Activated CD4-positive, alpha-beta T cell treated with anti-CD3 and anti-CD28 coated beads for 36 hours (primary cell): ENCODE measurements around the gene CARM1. TPM values are rescaled to one million over a fixed set of nuclear protein-coding genes. Genes with fewer than 3 reads are reported as not detected.
A peak's percentile ranks its signal among the peaks of the same experiment; 100 is the strongest.
"Not testable (repeated sequence)": the region's sequence is repeated elsewhere in the genome, so short reads cannot be mapped to it uniquely, and the experiment has no call there.

ENCODE experiments used
- ATAC-seq: fragments of 200-7000 bp; cut with Tn5 transposase; one replicate; pipeline ENCODE4 v1.10.0; 2021; ENCODE audit warnings: mild to moderate bottlenecking, moderate library complexity
- CTCF ChIA-PET: fragments of 350-600 bp; sonication (Branson Sonifier 250); formaldehyde crosslinking; loops from one replicate; lab custom pipeline; 2021; ENCODE audit warnings: antibody characterized with exemption; lab: Charles Lee
- POLR2A ChIA-PET: fragments of 350-600 bp; sonication (Branson Sonifier 250); formaldehyde crosslinking; loops from one replicate; lab custom pipeline; 2021; ENCODE audit warnings: antibody characterized with exemption, inconsistent platforms; lab: Charles Lee
- DNase-seq: peaks from one replicate; pipeline ENCODE4 v3.0.0-alpha.2; 2020
- H3K27ac Mint-ChIP-seq: one replicate; pipeline ENCODE4 v1.8.0; 2021; ENCODE audit warnings: mixed read lengths
- H3K27me3 Mint-ChIP-seq: one replicate; pipeline ENCODE4 v1.8.0; 2021; ENCODE audit warnings: mixed read lengths
- H3K36me3 Mint-ChIP-seq: one replicate; pipeline ENCODE4 v1.8.0; 2021; ENCODE audit warnings: low read depth, mixed read lengths
- H3K4me1 Mint-ChIP-seq: one replicate; pipeline ENCODE4 v1.8.0; 2021; ENCODE audit warnings: mixed read lengths
- H3K4me3 Mint-ChIP-seq: one replicate; pipeline ENCODE4 v1.8.0; 2021; ENCODE audit warnings: mild to moderate bottlenecking, moderate library complexity, mixed read lengths
- H3K9me3 Mint-ChIP-seq: one replicate; pipeline ENCODE4 v1.8.0; 2021; ENCODE audit warnings: low read depth, mixed read lengths
- intact Hi-C, 2 experiments: fragments of 100-400 bp; cut with DNase I in 1 of 2; cut with micrococcal nuclease in 1 of 2; formaldehyde crosslinking; loops; one replicate each; pipeline versions ENCODE4 v1.14.2 to v1.15.1; 2022 to 2024; cut with DNase I, micrococcal nuclease
- total RNA-seq, 2 experiments: library from RNA; stranded (reverse); gene quantifications; one replicate each; pipeline ENCODE4 v1.2.3, GENCODE V29; 2021

The CARM1 gene
- total RNA-seq, 2 experiments from 2014 or later, result 82.3 to 96.8 TPM

DNA sequence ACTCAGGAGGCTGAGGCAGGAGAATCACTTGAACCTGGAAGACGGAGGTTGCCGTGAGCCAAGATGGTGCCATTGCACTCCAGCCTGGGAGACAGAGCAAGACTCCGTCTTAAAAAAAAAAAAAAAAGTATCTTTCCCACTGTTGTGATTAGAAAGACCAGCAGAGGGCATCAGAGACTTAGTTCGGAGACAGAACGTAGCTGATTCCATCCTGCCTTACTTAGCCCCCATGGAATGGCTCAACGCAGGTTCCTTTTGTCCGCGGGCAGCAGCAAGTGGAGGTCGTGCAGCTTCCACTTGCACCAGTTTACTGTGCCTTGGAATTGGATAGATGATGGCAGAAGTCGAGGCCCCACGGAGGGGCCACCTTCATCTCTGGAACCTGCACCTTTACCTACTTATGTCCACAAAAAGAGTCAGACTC, 65.3 kb downstream of the CARM1 start:
- Mint-ChIP-seq H3K27me3 (no peaks in the 10 kb centered on the region), H3K27ac (no peak overlapping the region), H3K4me3 (no peak overlapping the region), H3K4me1 (peaks cover 2% of the 10 kb centered on the region), H3K36me3 (peaks cover 5% of the 10 kb centered on the region), H3K9me3 (no peaks in the 10 kb centered on the region)
- ATAC-seq, result peak; percentile 90
- peak; percentile 49 for DNase-seq
- POLR2A ChIA-PET, result interaction anchor here (0.6 to 1.0 kb wide), 8 partner anchors 9 to 440 kb away, joined by 3 to 13 read pairs (median 4); no protein-coding TSS in a partner anchor
- intact Hi-C loops, result loop anchor here (2.0 to 5.0 kb wide), 4 partner anchors 36 to 194 kb away; no protein-coding TSS in a partner anchor
- CTCF ChIA-PET, result interaction anchor here (0.6 to 3.2 kb wide), 24 partner anchors 18 to 533 kb away, joined by 3 to 16 read pairs (median 4); partner anchors contain the start of genes CCDC159, CDC37, PRKCSH and TMEM205

DNA sequence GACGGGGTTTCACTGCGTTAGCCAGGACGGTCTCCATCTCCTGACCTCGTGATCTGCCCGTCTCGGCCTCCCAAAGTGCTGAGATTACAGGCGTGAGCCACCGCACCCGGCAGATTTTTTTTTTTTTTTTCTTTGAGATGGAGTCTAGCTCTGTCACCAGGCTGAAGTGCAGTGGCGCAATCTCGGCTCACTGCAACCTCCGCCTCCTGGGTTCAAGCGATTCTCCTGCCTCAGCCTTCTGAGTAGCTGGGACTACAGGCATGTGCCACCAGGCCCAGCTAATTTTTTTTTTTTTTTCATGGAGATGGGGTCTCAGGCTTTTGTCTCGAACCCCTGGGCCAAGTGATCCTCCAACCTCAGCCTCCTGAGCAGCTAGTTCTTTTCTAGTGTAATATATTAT, 70.3 kb downstream of the CARM1 start:
- H3K4me3 Mint-ChIP-seq, H3K36me3 Mint-ChIP-seq, H3K27me3 Mint-ChIP-seq, ATAC-seq, H3K9me3 Mint-ChIP-seq, DNase-seq, H3K27ac Mint-ChIP-seq, H3K4me1 Mint-ChIP-seq: not testable (repeated sequence)
- ChIA-PET CTCF (interaction anchor here (0.6 to 3.2 kb wide), 24 partner anchors 10 to 246 kb away, joined by 3 to 24 read pairs (median 4); partner anchors contain the start of gene LDLR), POLR2A (interaction anchor here (0.5 kb wide), 1 partner anchor 1046 kb away, joined by 3 read pairs; no protein-coding TSS in a partner anchor)
- intact Hi-C loops, result loop anchor here (1.0 to 5.0 kb wide), 4 partner anchors 22 to 263 kb away; no protein-coding TSS in a partner anchor

DNA sequence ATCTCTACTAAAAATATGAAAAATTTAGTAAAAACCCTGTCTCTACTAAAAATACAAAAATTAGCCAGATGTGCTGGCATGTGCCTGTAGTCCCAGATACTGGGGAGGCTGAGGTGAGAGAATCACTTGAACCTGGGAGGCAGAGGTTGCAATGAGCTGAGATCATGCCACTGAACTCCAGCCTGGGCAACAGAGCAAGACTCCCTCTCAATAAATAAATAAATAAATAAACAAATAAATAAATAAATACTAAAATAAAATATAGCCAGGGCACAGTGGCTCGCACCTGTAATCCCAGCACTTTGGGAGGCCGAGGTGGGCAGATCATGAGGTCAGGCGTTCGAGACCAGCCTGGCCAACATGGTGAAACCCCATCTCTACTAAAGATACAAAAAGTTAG, 72.1 kb downstream of the CARM1 start:
- ATAC-seq, H3K27ac Mint-ChIP-seq, H3K36me3 Mint-ChIP-seq, DNase-seq, H3K4me3 Mint-ChIP-seq, H3K9me3 Mint-ChIP-seq, POLR2A ChIA-PET, H3K27me3 Mint-ChIP-seq, H3K4me1 Mint-ChIP-seq: not testable (repeated sequence)
- CTCF ChIA-PET, result interaction anchor here (1.2 to 3.2 kb wide), 6 partner anchors 9 to 46 kb away, joined by 3 to 24 read pairs (median 8); no protein-coding TSS in a partner anchor
- intact Hi-C loops, result loop anchor here (2.0 to 5.0 kb wide), 2 partner anchors 69 to 93 kb away; no protein-coding TSS in a partner anchor

DNA sequence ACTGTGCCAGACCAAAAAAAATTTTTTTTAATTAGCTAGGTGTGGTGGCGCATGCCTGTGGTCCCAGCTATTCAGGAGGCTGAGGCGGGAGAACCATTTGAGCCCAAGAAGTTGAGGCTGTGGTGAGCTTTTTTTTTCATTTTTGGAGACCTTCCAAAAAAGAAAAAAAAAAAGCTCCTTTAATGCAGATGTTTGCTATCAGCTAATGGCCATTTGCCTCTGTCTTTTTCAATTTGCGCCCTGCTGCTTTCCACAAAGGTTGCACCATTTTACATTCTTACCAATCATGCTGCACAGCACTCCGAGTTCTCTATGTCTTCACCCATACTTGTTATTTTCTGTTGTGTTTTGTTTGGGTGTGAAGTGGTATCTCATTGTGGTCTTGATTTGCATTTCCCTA, 73.9 kb downstream of the CARM1 start:
- H3K4me3 Mint-ChIP-seq, result no peak overlapping the region
- peaks cover 7% of the 10 kb centered on the region for H3K4me1 Mint-ChIP-seq
- ATAC-seq (no peak), DNase-seq (no peak)
- no peaks in the 10 kb centered on the region for H3K27me3 Mint-ChIP-seq
- ChIA-PET POLR2A (no interaction called here), CTCF (interaction anchor here (0.7 to 1.1 kb wide), 4 partner anchors 15 to 111 kb away, joined by 3 to 4 read pairs (median 3); no protein-coding TSS in a partner anchor)
- H3K9me3 Mint-ChIP-seq, result no peaks in the 10 kb centered on the region
- H3K27ac Mint-ChIP-seq, result no peak overlapping the region
- intact Hi-C loops, result no loop called here
- H3K36me3 Mint-ChIP-seq, result no peaks in the 10 kb centered on the region

DNA sequence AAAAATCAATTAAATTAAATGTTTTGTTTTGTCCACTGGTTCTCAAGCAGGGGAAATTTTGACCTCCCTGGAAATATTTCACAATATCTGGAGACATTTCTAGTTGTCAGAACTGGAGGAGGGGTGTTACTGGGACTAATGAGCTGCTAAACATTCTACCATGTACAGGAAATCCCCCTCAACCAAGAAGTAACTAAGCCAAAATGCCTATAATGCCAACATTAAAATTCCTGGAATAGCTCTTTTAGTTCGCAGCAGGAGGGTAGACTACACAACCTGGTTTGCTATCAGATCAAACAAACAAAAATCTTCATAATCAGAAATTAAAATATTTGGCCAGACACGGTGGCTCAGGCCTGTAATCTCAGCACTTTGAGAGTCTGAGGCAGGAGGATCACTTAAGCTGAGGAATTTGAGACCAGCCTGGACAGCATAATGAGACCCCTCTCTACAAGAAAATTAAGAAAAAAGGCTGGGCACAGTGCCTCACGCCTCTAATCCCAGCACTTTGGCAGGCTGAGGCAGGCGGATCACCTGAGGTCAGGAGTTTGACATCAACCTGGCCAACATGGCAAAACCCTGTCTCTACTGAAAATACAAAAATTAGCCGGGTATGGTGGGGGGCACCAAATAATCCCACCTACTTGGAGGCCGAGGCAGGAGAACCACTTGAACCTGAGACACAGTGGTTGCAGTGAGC, 75.8 kb downstream of the CARM1 start:
- POLR2A ChIA-PET, result no interaction called here
- no peaks in the 10 kb centered on the region for H3K9me3 Mint-ChIP-seq
- intact Hi-C loops, result no loop called here
- H3K27ac Mint-ChIP-seq, result no peak overlapping the region
- ATAC-seq (no peak), DNase-seq (no peak)
- no peaks in the 10 kb centered on the region for H3K36me3 Mint-ChIP-seq
- H3K4me3 Mint-ChIP-seq, result no peak overlapping the region
- H3K4me1 Mint-ChIP-seq, result peaks cover 6% of the 10 kb centered on the region
- CTCF ChIA-PET, result interaction anchor here (0.8 to 0.9 kb wide), 2 partner anchors 20 to 201 kb away, joined by 3 read pairs; no protein-coding TSS in a partner anchor
- no peaks in the 10 kb centered on the region for H3K27me3 Mint-ChIP-seq

DNA sequence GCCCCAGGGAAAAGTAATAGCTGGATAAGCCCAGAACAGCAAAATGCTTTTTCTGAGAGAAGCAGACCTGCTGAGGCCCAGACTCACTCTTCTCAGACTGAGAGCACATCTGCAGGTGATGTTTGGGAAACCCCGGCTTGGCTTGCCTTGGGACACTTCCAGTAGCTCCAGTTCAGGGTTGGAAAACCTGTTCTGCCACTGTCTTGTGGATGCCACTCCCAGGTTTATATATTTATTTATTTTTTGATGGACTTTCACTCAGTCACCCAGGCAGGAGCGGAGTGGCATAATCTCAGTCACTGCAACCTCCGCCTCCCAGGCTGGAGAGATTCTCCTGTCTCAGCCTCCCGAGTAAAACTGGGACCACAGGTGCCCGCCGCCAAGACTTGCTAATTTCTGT, 81.5 kb downstream of the CARM1 start:
- DNase-seq (no peak), ATAC-seq (no peak)
- POLR2A ChIA-PET, result no interaction called here
- Mint-ChIP-seq H3K27me3 (no peaks in the 10 kb centered on the region), H3K4me3 (no peak overlapping the region), H3K36me3 (no peaks in the 10 kb centered on the region), H3K4me1 (peaks cover 5% of the 10 kb centered on the region), H3K9me3 (no peaks in the 10 kb centered on the region), H3K27ac (no peak overlapping the region)
- CTCF ChIA-PET, result interaction anchor here (0.7 to 2.9 kb wide), 3 partner anchors 10 to 11 kb away, joined by 4 to 15 read pairs (median 4); no protein-coding TSS in a partner anchor
- intact Hi-C loops, result no loop called here

DNA sequence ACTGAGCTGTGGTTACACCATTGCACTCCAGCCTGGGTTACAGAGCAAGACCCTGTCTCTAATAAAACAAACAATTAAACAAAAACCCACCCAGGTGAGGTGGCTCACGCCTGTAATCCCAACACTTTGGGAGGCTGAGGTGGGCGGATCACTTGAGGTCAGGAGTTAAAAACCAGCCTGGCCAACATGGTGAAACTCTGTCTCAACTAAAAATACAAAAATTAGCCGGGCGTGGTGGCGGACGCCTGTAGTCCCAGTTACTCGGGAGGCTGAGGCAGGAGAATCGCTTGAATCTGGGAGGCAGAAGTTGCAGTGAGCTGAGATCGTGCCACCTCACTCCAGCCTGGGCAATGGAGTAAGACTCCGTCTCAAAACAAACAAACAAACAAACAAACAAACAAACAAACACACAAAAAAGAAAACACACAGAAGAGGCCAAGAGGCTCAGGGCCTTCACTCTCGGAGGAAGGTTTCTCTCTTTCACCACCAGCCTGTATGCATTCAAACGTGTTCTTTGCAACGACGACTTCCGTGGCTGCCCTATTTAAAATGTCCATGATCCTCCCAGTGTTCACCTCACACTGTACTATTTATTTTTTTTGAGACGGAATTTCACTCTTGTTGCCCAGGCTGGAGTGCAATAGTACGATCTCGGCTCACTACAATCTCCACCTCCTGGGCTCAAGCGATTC, 88.1 kb downstream of the CARM1 start:
- DNase-seq, H3K36me3 Mint-ChIP-seq, ATAC-seq, H3K9me3 Mint-ChIP-seq, POLR2A ChIA-PET, intact Hi-C loops, H3K27me3 Mint-ChIP-seq: not testable (repeated sequence)
- CTCF ChIA-PET, result interaction anchor here (0.6 to 3.9 kb wide), 4 partner anchors 15 to 600 kb away, joined by 3 to 24 read pairs (median 3); partner anchors contain the start of gene ELOF1
- H3K27ac Mint-ChIP-seq, result peak overlapping the region; percentile 90
- peaks cover 31% of the 10 kb centered on the region for H3K4me1 Mint-ChIP-seq
- H3K4me3 Mint-ChIP-seq, result peak overlapping the region; percentile 82

DNA sequence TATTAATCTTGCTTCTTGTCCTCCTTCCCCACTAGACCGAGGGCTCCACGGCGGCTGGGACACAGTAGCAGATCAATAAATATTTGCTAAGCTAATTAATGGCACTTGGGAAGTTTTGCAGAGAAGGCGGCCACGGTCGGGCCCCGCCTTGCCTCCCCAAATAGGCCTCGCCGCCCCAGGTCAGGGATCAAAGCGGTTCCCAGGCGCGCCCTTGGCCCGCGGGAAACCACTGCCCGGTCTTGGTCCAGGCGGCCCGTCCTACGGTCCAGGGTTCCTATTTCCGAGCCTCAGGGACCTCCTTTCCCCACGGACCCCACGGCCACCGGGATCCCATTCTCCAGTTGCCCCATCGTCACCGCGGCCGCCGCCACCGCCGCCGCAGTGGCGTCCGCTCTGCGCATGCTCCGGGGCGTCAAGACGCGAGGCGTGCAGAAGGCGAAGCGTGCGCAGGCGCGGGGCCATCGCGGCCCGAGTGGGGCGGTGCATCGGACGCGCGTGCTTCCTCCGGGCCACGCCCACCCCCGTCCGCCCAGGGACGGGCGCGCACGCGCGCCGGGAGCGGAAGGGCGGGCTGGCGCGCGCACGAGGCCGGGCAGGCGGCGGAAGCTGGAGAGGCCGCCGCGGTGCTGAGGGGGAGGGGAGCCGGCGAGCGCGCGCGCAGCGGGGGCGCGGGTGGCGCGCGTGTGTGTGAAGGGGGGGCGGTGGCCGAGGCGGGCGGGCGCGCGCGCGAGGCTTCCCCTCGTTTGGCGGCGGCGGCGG, 89.1 kb downstream of the CARM1 start, which contains the start of gene SMARCA4:
Gene SMARCA4, plus strand, starts transcription at position 717 of the 759 bp plus-strand sequence. CDS start 23,122 bp downstream, outside the sequence.
- Mint-ChIP-seq H3K27ac (peak within 1 kb of the TSS; percentile 90), H3K4me1 (peaks cover 38% of the 10 kb centered on the region), H3K9me3 (no peaks in the 10 kb centered on the region), H3K36me3 (peaks cover 10% of the 10 kb centered on the region), H3K27me3 (no peaks in the 10 kb centered on the region), H3K4me3 (peak within 1 kb of the TSS; percentile 89)
- CTCF ChIA-PET, result interaction anchor here (0.8 to 3.9 kb wide), 3 partner anchors 16 to 476 kb away, joined by 3 to 24 read pairs (median 4); no protein-coding TSS in a partner anchor
- DNase-seq (peak; percentile 99), ATAC-seq (peak; percentile 76)
- POLR2A ChIA-PET, result interaction anchor here (0.6 kb wide), 1 partner anchor 24 kb away, joined by 6 read pairs; no protein-coding TSS in a partner anchor
- intact Hi-C loops, result loop anchor here (1.0 to 10.0 kb wide), 20 partner anchors 32 to 1832 kb away; partner anchors contain the start of genes CDKN2D (in 2 of the 2), CARM1 (in 1 of the 2), DNMT1 (in 1 of the 2) and ELOF1 (in 1 of the 2)

DNA sequence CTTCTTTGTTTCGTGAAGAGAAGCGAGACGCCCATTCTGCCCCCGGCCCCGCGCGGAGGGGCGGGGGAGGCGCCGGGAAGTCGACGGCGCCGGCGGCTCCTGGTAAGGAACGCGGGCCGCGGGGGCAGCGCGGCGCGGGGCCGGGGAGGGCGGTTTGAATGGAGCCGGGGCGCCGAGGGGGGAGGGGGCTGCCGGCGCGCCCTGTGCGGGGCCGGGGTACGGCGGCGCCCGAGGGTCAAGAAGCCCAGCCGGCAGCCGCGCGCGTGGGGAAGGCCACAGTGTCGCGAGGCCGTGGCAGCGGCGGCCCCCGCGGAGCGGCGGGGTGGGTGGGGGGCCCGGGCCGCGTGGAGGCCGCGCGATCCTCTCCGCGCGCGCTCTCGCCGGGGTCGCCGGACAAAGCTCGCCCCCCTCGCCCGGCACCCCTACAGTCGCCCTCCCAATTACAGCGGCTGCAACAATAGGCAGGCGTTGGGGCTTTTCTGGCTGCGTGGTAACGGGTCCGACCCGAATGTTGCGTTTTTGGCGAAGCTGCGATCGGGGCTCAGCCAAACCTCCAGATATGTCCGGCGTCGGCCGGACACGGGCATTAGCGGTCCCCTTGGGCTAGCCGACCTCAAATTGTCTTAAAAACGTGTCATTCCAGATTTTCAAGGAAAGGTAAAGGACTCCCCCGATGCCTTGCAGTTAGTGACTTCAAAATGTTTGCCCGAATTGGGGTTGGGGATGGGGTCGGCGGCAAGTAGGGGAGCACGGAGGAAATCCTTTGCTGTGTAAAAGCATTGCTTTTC, 89.9 kb downstream of the CARM1 start:
- no peak for DNase-seq
- Mint-ChIP-seq H3K4me1 (peaks cover 41% of the 10 kb centered on the region), H3K4me3 (peak overlapping the region; percentile 89), H3K9me3 (no peaks in the 10 kb centered on the region), H3K27ac (peak overlapping the region; percentile 88), H3K27me3 (no peaks in the 10 kb centered on the region), H3K36me3 (peaks cover 11% of the 10 kb centered on the region)
- ChIA-PET CTCF (interaction anchor here (0.7 to 2.7 kb wide), 3 partner anchors 19 to 475 kb away, joined by 3 to 11 read pairs (median 4); no protein-coding TSS in a partner anchor), POLR2A (no interaction called here)
- ATAC-seq, result peak; percentile 15
- intact Hi-C loops, result loop anchor here (1.0 to 10.0 kb wide), 9 partner anchors 82 to 1831 kb away; partner anchors contain the start of genes CDKN2D (in 2 of the 2), DNMT1 (in 1 of the 2), JUNB (in 1 of the 2) and SWSAP1 (in 1 of the 2)
